ENCODE data around the gene COA7.
A peak's percentile ranks its signal among the peaks of the same experiment; 100 is the strongest.
"Not testable (repeated sequence)": the region's sequence is repeated elsewhere in the genome, so short reads cannot be mapped to it uniquely, and the experiment has no call there.

COA7 gene

GRCh38 chr1:52702886-52703787 is 5.0 kb upstream of the COA7 start:
- DNase-seq: peak; percentile 93

- no peak for DNase-seq
Observed at GRCh38 chr1:52695627-52696026, 2.5 kb downstream of the COA7 start.

- no peak for DNase-seq
Observed at GRCh38 chr1:52693843-52694242, 4.3 kb downstream of the COA7 start.

GRCh38 chr1:52693351-52693750 is 4.8 kb downstream of the COA7 start:
- DNase-seq: not testable (repeated sequence)

GRCh38 chr1:52692697-52693096 is 5.5 kb downstream of the COA7 start:
- DNase-seq: no peak

GRCh38 chr1:52691821-52692220 is 6.3 kb downstream of the COA7 start:
- DNase-seq: no peak

GRCh38 chr1:52686830-52687229 is 11.3 kb downstream of the COA7 start:
- DNase-seq: no peak

- peak; percentile 80 for DNase-seq
Observed at GRCh38 chr1:52686261-52686751, 11.8 kb downstream of the COA7 start.

GRCh38 chr1:52684545-52684944 is 13.6 kb downstream of the COA7 start:
- DNase-seq: no peak

GRCh38 chr1:52683367-52683940 is 14.7 kb downstream of the COA7 start:
- no peak for DNase-seq

- DNase-seq: no peak
Observed at GRCh38 chr1:52681136-52681535, 17.0 kb downstream of the COA7 start.

- DNase-seq: no peak
Observed at GRCh38 chr1:52680353-52680752, 17.8 kb downstream of the COA7 start.

GRCh38 chr1:52679498-52679897 is 18.6 kb downstream of the COA7 start:
- DNase-seq: no peak

GRCh38 chr1:52679048-52679447 is 19.1 kb downstream of the COA7 start:
- DNase-seq: no peak

GRCh38 chr1:52677076-52677806 is 20.9 kb downstream of the COA7 start:
- no peak for DNase-seq

GRCh38 chr1:52676249-52676903 is 21.8 kb downstream of the COA7 start:
- no peak for DNase-seq

- peak; percentile 19 for DNase-seq
Observed at GRCh38 chr1:52674497-52675384, 23.4 kb downstream of the COA7 start.

- no peak for DNase-seq
Observed at GRCh38 chr1:52673513-52673912, 24.6 kb downstream of the COA7 start.

- no peak for DNase-seq
Observed at GRCh38 chr1:52672946-52673345, 25.2 kb downstream of the COA7 start.

GRCh38 chr1:52670604-52671003 is 27.5 kb downstream of the COA7 start:
- no peak for DNase-seq

- no peak for DNase-seq
Observed at GRCh38 chr1:52669696-52670095, 28.5 kb downstream of the COA7 start.

- DNase-seq: no peak
Observed at GRCh38 chr1:52668711-52669110, 29.4 kb downstream of the COA7 start.

All from activated CD4-positive, alpha-beta T cell treated with anti-CD3 and anti-CD28 coated beads, Interleukin-2, Interleukin-6, amounts not matched to agents 100 ng/mL and 50 ng/mL, durations not matched to agents 16 hours and 8 hours (primary cell).